Measurements from ENCODE around the gene AUTS2. TPM values are rescaled to one million over a fixed set of nuclear protein-coding genes. Genes with fewer than 3 reads are reported as not detected.

AUTS2 gene
- total RNA-seq, 1 experiment from 2014 or later, result not detected

DNA sequence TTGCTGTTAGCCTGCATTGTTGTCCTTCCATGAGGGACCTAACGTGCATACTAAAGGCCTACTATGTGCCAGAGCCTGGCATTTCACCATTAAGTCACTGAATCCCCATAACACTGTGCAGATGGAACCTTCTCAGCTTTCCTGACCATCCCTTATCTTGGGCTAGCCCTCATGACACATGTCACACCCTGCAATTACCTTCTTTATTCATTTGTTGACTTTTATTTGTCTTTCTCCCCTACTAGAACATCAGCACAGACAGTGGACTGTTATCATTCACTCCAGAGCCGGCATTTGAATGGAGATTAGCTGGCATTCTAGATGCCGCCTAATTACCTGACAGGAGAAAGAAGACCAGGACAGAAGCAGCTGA lies 1062.5 kb downstream of the AUTS2 start:
- no TSS peak for BruUV-seq (replicated peaks)
- no peak overlapping the region for H3K27ac Mint-ChIP-seq (ENCODE audit: unreplicated experiment)
- intact Hi-C loops (cut with micrococcal nuclease; ENCODE audit: unreplicated experiment), result no loop called here
- H3K27me3 Mint-ChIP-seq (ENCODE audit: unreplicated experiment), result no peaks in the 10 kb centered on the region
- DNase-seq, result no peak
- TF ChIP-seq, protein P1, sequence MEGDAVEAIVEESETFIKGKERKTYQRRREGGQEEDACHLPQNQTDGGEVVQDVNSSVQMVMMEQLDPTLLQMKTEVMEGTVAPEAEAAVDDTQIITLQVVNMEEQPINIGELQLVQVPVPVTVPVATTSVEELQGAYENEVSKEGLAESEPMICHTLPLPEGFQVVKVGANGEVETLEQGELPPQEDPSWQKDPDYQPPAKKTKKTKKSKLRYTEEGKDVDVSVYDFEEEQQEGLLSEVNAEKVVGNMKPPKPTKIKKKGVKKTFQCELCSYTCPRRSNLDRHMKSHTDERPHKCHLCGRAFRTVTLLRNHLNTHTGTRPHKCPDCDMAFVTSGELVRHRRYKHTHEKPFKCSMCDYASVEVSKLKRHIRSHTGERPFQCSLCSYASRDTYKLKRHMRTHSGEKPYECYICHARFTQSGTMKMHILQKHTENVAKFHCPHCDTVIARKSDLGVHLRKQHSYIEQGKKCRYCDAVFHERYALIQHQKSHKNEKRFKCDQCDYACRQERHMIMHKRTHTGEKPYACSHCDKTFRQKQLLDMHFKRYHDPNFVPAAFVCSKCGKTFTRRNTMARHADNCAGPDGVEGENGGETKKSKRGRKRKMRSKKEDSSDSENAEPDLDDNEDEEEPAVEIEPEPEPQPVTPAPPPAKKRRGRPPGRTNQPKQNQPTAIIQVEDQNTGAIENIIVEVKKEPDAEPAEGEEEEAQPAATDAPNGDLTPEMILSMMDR (IDR thresholded peaks at IDR 0.05; ENCODE audit: unreplicated experiment), result no peak
- no peaks in the 10 kb centered on the region for H3K36me3 Mint-ChIP-seq (ENCODE audit: insufficient read depth, unreplicated experiment)
- no peaks in the 10 kb centered on the region for H3K4me1 Mint-ChIP-seq (ENCODE audit: low read depth, unreplicated experiment)
- H3K4me3 Mint-ChIP-seq (ENCODE audit: low read depth, unreplicated experiment), result no peak overlapping the region
- H3K9me3 Mint-ChIP-seq (ENCODE audit: low read depth, unreplicated experiment), result peaks cover 4% of the 10 kb centered on the region
- CTCF ChIA-PET, result no interaction called here

DNA sequence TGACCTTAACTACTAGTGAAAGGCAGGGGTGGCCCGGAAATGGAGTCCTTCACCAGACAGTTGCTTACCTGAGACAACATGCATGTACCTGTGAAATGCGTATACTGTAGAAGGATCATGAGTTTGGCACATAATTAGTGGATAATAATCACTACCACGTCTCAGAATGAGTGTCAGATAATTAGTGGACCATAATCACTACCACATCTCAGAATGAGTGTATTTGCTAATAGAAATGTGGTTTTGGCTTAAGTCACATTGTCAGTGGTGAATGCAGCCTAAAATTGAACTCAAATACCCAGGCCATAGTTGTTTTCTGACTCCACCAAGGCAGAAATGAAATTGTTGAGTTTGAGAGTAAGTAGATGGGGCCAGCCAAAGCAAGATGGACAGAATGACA lies 1065.4 kb downstream of the AUTS2 start:
- H3K27me3 Mint-ChIP-seq (ENCODE audit: unreplicated experiment), result no peaks in the 10 kb centered on the region
- no peaks in the 10 kb centered on the region for H3K4me1 Mint-ChIP-seq (ENCODE audit: low read depth, unreplicated experiment)
- H3K9me3 Mint-ChIP-seq (ENCODE audit: low read depth, unreplicated experiment), result peaks cover 4% of the 10 kb centered on the region
- no peak overlapping the region for H3K27ac Mint-ChIP-seq (ENCODE audit: unreplicated experiment)
- CTCF ChIA-PET, result no interaction called here
- no peak overlapping the region for H3K4me3 Mint-ChIP-seq (ENCODE audit: low read depth, unreplicated experiment)
- BruUV-seq (replicated peaks), result no TSS peak
- H3K36me3 Mint-ChIP-seq (ENCODE audit: insufficient read depth, unreplicated experiment), result no peaks in the 10 kb centered on the region
- TF ChIP-seq, protein P1 (IDR thresholded peaks at IDR 0.05; ENCODE audit: unreplicated experiment), result no peak
- intact Hi-C loops (cut with micrococcal nuclease; ENCODE audit: unreplicated experiment), result no loop called here
- no peak for DNase-seq

DNA sequence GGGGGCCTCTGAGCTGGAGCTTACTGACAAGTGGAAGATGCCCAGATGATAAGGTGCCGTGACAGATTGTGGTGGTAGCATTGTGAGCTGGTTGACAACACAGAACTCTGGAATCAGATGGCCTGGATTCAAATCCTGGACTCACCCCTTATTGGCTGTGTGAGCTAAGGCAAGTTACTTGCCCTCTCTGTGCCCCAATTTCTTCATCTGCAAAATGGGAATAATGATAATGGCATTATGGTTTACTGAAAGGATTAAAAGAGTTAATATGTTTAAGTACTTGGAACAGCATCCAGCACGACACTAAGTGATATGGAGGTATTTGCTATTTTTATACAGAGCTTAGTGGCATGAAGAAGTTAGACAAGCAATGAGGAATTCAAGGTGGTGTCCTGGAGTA lies 1067.7 kb downstream of the AUTS2 start:
- TF ChIP-seq, protein P1 (IDR thresholded peaks at IDR 0.05; ENCODE audit: unreplicated experiment), result no peak
- Mint-ChIP-seq H3K4me3 (ENCODE audit: low read depth, unreplicated experiment) (no peak overlapping the region), H3K27ac (ENCODE audit: unreplicated experiment) (no peak overlapping the region), H3K9me3 (ENCODE audit: low read depth, unreplicated experiment) (peaks cover 2% of the 10 kb centered on the region), H3K36me3 (ENCODE audit: insufficient read depth, unreplicated experiment) (no peaks in the 10 kb centered on the region), H3K4me1 (ENCODE audit: low read depth, unreplicated experiment) (no peaks in the 10 kb centered on the region), H3K27me3 (ENCODE audit: unreplicated experiment) (no peaks in the 10 kb centered on the region)
- CTCF ChIA-PET, result no interaction called here
- intact Hi-C loops (cut with micrococcal nuclease; ENCODE audit: unreplicated experiment), result no loop called here
- BruUV-seq (replicated peaks), result no TSS peak
- DNase-seq, result no peak

DNA sequence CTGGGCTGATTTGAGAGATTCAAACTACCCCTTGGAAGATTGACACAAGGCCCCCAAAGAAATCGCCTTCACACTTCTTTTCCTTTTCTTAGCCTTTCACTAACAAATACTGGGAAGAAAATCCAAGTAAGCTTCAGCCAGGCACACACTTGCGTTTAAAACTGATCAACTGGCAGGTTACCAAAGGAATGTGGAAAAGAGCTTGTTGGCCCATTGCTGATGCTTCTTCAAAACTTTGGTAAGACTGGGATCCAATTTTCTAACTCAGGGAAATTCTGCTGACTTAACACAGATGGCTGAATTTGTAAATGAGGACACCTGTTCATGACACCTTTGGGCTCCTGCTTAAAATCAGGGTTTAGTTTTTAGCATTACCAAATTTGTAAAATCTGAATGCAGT lies 1069.1 kb downstream of the AUTS2 start:
- Mint-ChIP-seq H3K36me3 (ENCODE audit: insufficient read depth, unreplicated experiment) (no peaks in the 10 kb centered on the region), H3K4me1 (ENCODE audit: low read depth, unreplicated experiment) (no peaks in the 10 kb centered on the region), H3K4me3 (ENCODE audit: low read depth, unreplicated experiment) (no peak overlapping the region), H3K27ac (ENCODE audit: unreplicated experiment) (no peak overlapping the region), H3K27me3 (ENCODE audit: unreplicated experiment) (no peaks in the 10 kb centered on the region), H3K9me3 (ENCODE audit: low read depth, unreplicated experiment) (peaks cover 2% of the 10 kb centered on the region)
- CTCF ChIA-PET, result no interaction called here
- BruUV-seq (replicated peaks), result no TSS peak
- TF ChIP-seq, protein P1 (IDR thresholded peaks at IDR 0.05; ENCODE audit: unreplicated experiment), result no peak
- intact Hi-C loops (cut with micrococcal nuclease; ENCODE audit: unreplicated experiment), result no loop called here
- no peak for DNase-seq
